Measurements from ENCODE around the gene PLEKHA8.

The PLEKHA8 gene

GRCh38 chr7:30053068-30053467, 24.9 kb downstream of the PLEKHA8 start:
- no peak for DNase-seq
- intact Hi-C loops (cut with DNase I), result no loop called here

- intact Hi-C loops (cut with DNase I), result no loop called here
- DNase-seq, result no peak
These were observed 29.5 kb downstream of the PLEKHA8 start for GRCh38 chr7:30057741-30058140.

GRCh38 chr7:30061786-30062185, 33.6 kb downstream of the PLEKHA8 start:
- intact Hi-C loops (cut with DNase I), result loop anchor here (2.0 kb wide), 1 partner anchor 313 kb away; no protein-coding TSS in a partner anchor
- peak in 6 of 10 donors; percentile 14 to 79 (median 28) for DNase-seq

GRCh38 chr7:30062587-30062986, 34.4 kb downstream of the PLEKHA8 start:
- DNase-seq, result no peak
- intact Hi-C loops (cut with DNase I), result loop anchor here (2.0 kb wide), 1 partner anchor 314 kb away; no protein-coding TSS in a partner anchor

GRCh38 chr7:30065746-30066145, 37.5 kb downstream of the PLEKHA8 start:
- no peak for DNase-seq
- intact Hi-C loops (cut with DNase I), result no loop called here

- DNase-seq, result no peak
- intact Hi-C loops (cut with DNase I), result no loop called here
These were observed 38.5 kb downstream of the PLEKHA8 start for GRCh38 chr7:30066687-30067086.

- no peak for DNase-seq
- intact Hi-C loops (cut with DNase I), result no loop called here
These were observed 39.9 kb downstream of the PLEKHA8 start for GRCh38 chr7:30068117-30068516.

GRCh38 chr7:30069096-30069867, 41.1 kb downstream of the PLEKHA8 start:
- DNase-seq, result no peak
- intact Hi-C loops (cut with DNase I), result no loop called here

GRCh38 chr7:30070052-30070451, 41.8 kb downstream of the PLEKHA8 start:
- intact Hi-C loops (cut with DNase I), result no loop called here
- DNase-seq, result no peak

GRCh38 chr7:30072735-30073134, 44.5 kb downstream of the PLEKHA8 start:
- DNase-seq, result no peak
- intact Hi-C loops (cut with DNase I), result no loop called here

- intact Hi-C loops (cut with DNase I), result no loop called here
- DNase-seq, result no peak
These were observed 46.3 kb downstream of the PLEKHA8 start for GRCh38 chr7:30074422-30075030.

- intact Hi-C loops (cut with DNase I), result no loop called here
These were observed 48.2 kb downstream of the PLEKHA8 start for GRCh38 chr7:30076411-30076810.

GRCh38 chr7:30078280-30078679, 50.1 kb downstream of the PLEKHA8 start:
- DNase-seq, result no peak
- intact Hi-C loops (cut with DNase I), result no loop called here

More at GRCh38 chr7:30076411-30076810, 48.2 kb downstream of the PLEKHA8 start:
- no peak for DNase-seq

- DNase-seq, result no peak
- intact Hi-C loops (cut with DNase I), result no loop called here
These were observed 51.7 kb downstream of the PLEKHA8 start for GRCh38 chr7:30079880-30080279.

- DNase-seq, result no peak
- intact Hi-C loops (cut with DNase I), result no loop called here
These were observed 52.6 kb downstream of the PLEKHA8 start for GRCh38 chr7:30080818-30081217.

GRCh38 chr7:30082686-30083085, 54.5 kb downstream of the PLEKHA8 start:
- no peak for DNase-seq
- intact Hi-C loops (cut with DNase I), result no loop called here

GRCh38 chr7:30083334-30083733, 55.1 kb downstream of the PLEKHA8 start:
- no peak for DNase-seq

GRCh38 chr7:30084212-30084611, 56.0 kb downstream of the PLEKHA8 start:
- no peak for DNase-seq
- intact Hi-C loops (cut with DNase I), result no loop called here

More at GRCh38 chr7:30083334-30083733, 55.1 kb downstream of the PLEKHA8 start:
- intact Hi-C loops (cut with DNase I), result no loop called here

- intact Hi-C loops (cut with DNase I), result no loop called here
- no peak for DNase-seq
These were observed 58.3 kb downstream of the PLEKHA8 start for GRCh38 chr7:30086529-30086928.

GRCh38 chr7:30087371-30087770, 59.2 kb downstream of the PLEKHA8 start:
- no peak for DNase-seq
- intact Hi-C loops (cut with DNase I), result no loop called here

- no peak for DNase-seq
- intact Hi-C loops (cut with DNase I), result no loop called here
These were observed 60.1 kb downstream of the PLEKHA8 start for GRCh38 chr7:30088362-30088761.

GRCh38 chr7:30090111-30090510, 61.9 kb downstream of the PLEKHA8 start:
- no peak for DNase-seq
- intact Hi-C loops (cut with DNase I), result no loop called here

All from posterior cingulate gyrus (tissue), 11 donors.